ENCODE results near the gene PDP2.
"Not testable (repeated sequence)": the region's sequence is repeated elsewhere in the genome, so short reads cannot be mapped to it uniquely, and the experiment has no call there.

PDP2 gene

DNA sequence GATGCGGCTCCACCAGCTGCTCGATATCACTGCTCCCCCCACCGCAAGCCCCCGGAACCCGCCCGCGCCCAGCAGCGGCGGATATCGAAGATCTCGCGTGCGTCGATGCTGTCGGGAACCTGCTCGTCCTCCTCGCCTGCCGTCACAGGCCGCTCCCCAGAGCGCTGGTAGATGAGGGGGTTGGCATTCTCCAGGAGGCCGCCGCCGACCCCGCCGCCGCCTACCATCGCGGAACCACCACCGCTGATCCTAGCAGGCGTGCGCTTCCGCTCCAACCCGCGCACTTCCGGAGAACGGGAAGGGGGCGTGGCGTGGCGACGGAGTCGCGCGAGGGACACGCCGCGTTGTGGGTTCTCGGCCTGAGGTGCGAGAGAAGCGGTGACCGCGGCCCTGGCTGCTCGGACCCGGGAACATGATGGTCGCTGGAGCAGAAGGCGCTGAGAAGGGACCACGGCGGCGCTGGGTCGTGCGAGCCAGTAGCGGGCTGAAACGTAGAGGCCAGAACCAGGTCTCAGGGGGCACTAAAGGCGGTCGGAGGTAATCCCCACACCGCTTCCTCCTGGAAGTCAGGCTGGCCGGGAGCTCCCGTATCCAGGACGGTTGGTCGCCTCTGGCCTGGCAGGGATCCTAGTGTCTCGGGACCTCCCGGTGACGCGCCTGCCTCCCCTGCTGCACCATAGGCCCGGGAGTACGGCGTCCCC, 54.0 kb downstream of the PDP2 start, which contains the start of gene CIAO2B:
TSS of gene CIAO2B (minus strand) at position 265 of the 701 bp plus-strand sequence. CDS start at position 227, 38 bp downstream.
- peak; percentile 79 to 84 for DNase-seq (ENCODE audit: low read depth in 1 of 2, low spot score in 1 of 2)

DNA sequence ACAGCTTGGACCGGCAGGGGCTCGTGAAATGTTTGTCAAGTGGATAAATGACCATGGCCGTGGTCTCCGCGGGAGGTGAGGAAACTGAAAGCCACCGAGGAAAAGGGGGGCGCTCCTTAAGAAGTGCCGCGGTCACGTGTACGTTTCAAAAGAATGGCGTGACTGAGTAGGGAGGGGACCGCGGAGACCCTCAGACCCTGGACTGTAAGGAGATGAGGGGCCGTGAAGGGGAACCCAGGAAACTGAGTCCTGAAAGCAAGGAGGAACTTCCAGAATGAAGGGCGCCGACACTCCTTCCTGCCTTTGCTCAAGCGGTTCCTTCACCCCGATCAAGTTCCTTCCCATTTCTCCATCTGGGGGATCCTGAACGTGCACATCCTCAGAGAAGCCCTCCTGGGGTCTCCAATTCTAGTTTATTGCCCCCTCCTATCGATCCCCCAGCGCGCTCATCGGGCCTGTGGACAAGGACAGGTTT, 54.6 kb downstream of the PDP2 start:
- not testable (repeated sequence) for DNase-seq (ENCODE audit: low read depth in 1 of 2, low spot score in 1 of 2)

DNA sequence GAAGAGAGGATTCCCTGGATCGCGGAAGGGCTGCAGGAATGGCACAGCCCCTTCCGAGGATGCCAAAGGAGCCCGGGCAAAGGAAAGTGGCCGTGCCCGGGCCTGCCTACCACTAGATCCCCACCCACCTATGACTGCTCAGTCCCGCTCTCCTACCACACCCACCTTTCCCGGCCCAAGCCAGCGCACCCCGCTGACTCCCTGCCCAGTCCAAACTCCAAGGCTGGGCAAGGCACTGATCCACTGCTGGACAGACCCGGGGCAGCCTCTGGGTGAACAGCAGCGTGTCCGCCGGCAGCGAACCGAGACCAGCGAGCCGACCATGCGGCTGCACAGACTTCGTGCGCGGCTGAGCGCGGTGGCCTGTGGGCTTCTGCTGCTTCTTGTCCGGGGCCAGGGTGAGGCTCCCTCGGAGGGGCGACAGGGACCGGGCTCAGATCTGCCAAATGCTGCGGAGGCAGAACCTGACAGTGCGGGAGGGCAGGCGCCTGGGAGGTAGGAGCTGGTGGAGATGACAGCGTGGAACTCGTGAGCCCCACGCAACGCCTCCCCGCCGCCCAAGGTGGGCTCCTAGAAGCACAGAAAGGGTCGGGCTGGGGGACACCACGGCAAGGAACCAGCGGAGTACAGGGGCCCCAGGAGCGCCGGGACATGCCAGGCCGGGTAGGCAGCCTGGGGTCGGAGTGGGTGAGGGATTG, 55.1 kb downstream of the PDP2 start, which contains the start of gene CES2:
TSS of gene CES2 (plus strand) at position 203 of the 698 bp plus-strand sequence. CDS start at position 323, 120 bp downstream.
- DNase-seq (ENCODE audit: low read depth in 1 of 2, low spot score in 1 of 2), result no peak

DNA sequence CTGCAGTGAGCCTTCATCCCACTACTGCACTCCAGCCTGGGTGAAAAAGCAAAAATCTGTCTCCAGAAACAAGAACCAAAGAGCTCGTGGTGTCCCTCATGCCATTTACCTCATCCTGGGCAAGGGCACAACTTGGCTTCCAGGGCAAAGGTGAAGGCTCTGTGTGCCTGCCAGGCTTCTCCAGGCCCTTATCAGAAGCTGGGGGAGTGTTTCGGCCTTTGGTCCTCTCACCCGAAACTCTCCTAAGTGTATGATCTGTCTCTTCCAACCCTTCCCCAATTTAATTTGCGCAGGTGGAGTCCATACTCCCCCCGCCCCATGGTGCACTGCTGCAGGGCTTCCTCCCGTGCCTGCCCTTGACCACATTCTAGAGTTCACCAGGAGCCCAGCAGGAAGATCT, 56.1 kb downstream of the PDP2 start:
- no peak for DNase-seq (ENCODE audit: low read depth in 1 of 2, low spot score in 1 of 2)

DNA sequence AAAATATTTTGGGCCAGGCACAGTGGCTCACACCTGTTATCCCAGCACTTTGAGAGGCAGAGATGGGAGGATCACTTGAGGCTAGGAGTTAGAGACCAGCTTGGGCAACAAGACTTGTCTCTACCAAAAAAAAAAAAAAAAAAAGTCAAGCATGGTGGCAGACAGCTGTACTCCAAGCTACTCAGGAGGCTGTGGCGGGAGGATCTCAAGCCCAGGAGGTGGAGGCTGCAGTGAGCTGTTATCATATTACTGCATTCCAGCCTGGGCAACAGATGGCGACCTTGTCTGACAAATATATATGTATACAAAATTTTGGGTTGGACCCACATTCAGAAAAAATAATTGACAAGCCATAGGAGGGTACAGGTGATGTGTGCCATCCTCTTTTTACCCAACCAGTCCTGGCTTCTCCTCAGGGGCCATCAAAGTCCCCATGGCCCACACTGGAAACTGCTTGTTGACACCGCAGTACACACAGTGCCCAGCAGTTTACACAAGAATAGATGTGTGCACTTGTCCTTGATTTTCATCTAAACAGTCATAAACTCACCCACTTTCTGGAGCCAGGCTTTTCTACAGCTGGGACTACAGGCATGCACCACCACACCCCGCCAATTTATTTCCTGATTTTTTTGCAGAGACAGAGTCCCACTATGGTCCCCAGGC, 56.7 kb downstream of the PDP2 start:
- DNase-seq (ENCODE audit: low read depth in 1 of 2, low spot score in 1 of 2), result no peak

DNA sequence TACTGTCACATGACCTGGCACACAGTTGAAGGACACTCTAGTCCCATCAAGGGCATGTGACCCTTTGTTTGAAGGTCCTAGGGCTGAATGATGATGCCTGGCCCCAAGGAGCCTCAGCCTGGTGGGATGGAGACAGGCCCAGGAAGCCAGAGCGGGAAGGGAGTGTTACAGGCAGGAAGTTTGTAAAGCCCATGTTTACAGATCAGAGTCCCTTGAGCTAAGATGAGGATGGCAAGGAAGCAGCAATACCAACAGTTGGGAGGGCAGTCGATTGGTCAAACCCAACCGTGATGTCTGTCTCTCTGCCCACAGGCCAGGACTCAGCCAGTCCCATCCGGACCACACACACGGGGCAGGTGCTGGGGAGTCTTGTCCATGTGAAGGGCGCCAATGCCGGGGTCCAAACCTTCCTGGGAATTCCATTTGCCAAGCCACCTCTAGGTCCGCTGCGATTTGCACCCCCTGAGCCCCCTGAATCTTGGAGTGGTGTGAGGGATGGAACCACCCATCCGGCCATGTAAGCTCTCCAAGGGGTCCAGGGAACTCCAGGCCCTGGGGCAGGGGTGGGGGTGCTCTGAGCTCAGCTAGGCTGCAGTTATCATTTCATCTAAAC, 57.5 kb downstream of the PDP2 start:
- DNase-seq (ENCODE audit: low read depth in 1 of 2, low spot score in 1 of 2), result no peak

DNA sequence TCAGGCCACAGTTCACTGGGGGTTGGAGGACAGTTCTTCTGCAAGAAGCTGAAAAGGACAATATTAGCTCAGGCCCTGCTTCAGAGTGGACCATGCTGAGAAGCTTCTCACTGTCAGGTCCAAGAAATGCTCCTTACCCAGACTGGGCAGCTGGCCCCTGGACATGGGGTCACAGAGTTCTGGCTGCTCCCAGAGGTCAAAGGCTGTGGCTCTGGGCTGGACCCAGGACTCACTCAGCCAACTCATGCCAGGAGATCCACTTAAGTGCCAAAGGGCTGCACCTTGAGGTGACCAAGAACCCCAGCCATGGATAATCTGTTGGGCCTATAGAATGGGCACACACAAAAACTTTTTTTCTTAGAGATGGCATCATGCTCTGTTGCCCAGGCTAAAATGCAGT, 59.1 kb downstream of the PDP2 start:
- no peak for DNase-seq (ENCODE audit: low read depth in 1 of 2, low spot score in 1 of 2)

DNA sequence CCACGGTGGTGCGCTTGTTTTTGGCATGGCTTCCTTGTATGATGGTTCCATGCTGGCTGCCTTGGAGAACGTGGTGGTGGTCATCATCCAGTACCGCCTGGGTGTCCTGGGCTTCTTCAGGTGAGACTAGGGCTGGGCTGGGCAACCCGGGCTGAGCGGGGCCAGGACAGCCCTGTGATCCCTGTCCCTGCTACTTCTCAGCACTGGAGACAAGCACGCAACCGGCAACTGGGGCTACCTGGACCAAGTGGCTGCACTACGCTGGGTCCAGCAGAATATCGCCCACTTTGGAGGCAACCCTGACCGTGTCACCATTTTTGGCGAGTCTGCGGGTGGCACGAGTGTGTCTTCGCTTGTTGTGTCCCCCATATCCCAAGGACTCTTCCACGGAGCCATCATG, 59.9 kb downstream of the PDP2 start:
- no peak for DNase-seq (ENCODE audit: low read depth in 1 of 2, low spot score in 1 of 2)

Measured in activated T-helper 1 cell treated with anti-CD3 and anti-CD28 coated beads, Interleukin-2, amount 50 U/mL, for 16 hours (primary cell).